Neuronal stem cell (in vitro differentiated cells): ENCODE measurements around the gene CHRNB4.
"Not testable (repeated sequence)": the region's sequence is repeated elsewhere in the genome, so short reads cannot be mapped to it uniquely, and the experiment has no call there.

Source experiments
- DNase-seq: peaks from one replicate; pipeline ENCODE4 v3.0.0-alpha.2; 2013; ENCODE audit warnings: low spot score
- H2AFZ ChIP-seq: one replicate; pipeline ENCODE4 v1.6.1; 2013; ENCODE audit warnings: mild to moderate bottlenecking, low read length, inconsistent platforms
- H2AK5ac ChIP-seq: 2 replicates; pipeline ENCODE4 v1.6.1; 2013; ENCODE audit warnings: low read depth, mild to moderate bottlenecking, inconsistent platforms, low read length, moderate library complexity, mixed read lengths
- H2BK120ac ChIP-seq: 2 replicates; pipeline ENCODE4 v1.6.1; 2013; ENCODE audit warnings: low read depth, mild to moderate bottlenecking, inconsistent platforms, low read length, moderate library complexity, mixed read lengths
- H2BK12ac ChIP-seq: one replicate; pipeline ENCODE4 v1.6.1; 2013; ENCODE audit warnings: low read length, inconsistent platforms
- H2BK15ac ChIP-seq: 2 replicates; pipeline ENCODE4 v1.6.1; 2013; ENCODE audit warnings: mild to moderate bottlenecking, low read length, inconsistent platforms, mixed read lengths
- H2BK5ac ChIP-seq: one replicate; pipeline ENCODE4 v1.6.1; 2013; ENCODE audit warnings: inconsistent platforms, mild to moderate bottlenecking, low read length, moderate library complexity
- H3K14ac ChIP-seq: one replicate; pipeline ENCODE4 v1.6.1; 2013; ENCODE audit warnings: low read length, inconsistent platforms
- H3K18ac ChIP-seq: 2 replicates; pipeline ENCODE4 v1.6.1; 2013; ENCODE audit warnings: low read length, inconsistent platforms
- H3K23ac ChIP-seq: 2 replicates; pipeline ENCODE4 v1.6.1; 2013; ENCODE audit warnings: low read depth, mild to moderate bottlenecking, mixed read lengths, low read length, inconsistent platforms; ENCODE audit not compliant: poor library complexity
- H3K27ac ChIP-seq: replicated peaks from 3 replicates; pipeline ENCODE4 v1.5.1; 2013; ENCODE audit warnings: low read length, inconsistent platforms
- H3K27me3 ChIP-seq, 3 experiments: 2 replicates each; pipeline ENCODE4 v1.6.1; 2013; ENCODE audit warnings: low read length in 3 of 3, mild to moderate bottlenecking in 2 of 3, inconsistent platforms in 1 of 3, low read depth in 1 of 3, mixed read lengths in 1 of 3, moderate library complexity in 1 of 3; ENCODE audit not compliant: control insufficient read depth in 3 of 3, insufficient read depth in 3 of 3
- H3K36me3 ChIP-seq, 2 donors: replicated peaks in 1 of 2; 2 replicates each; pipeline ENCODE4 v1.6.1; 2013; ENCODE audit warnings: low read length in 2 of 2; ENCODE audit not compliant: control insufficient read depth in 2 of 2, insufficient read depth in 2 of 2
- H3K4ac ChIP-seq: 2 replicates; pipeline ENCODE4 v1.6.1; 2013; ENCODE audit warnings: inconsistent platforms, mild to moderate bottlenecking, low read length, moderate library complexity
- H3K4me1 ChIP-seq, 2 donors: 1 replicate in 1 of 2; 2 replicates in 1 of 2; pipeline ENCODE4 v1.6.1; 2013; ENCODE audit warnings: low read length in 2 of 2, low read depth in 1 of 2; ENCODE audit not compliant: control insufficient read depth in 2 of 2, insufficient read depth in 1 of 2
- H3K4me2 ChIP-seq: one replicate; pipeline ENCODE4 v1.6.1; 2013; ENCODE audit warnings: mild to moderate bottlenecking, low read length, inconsistent platforms; ENCODE audit not compliant: insufficient read depth, poor library complexity, severe bottlenecking
- H3K4me3 ChIP-seq, 2 donors: 2 replicates each; pipeline ENCODE4 v1.5.1; 2013; ENCODE audit warnings: low read length in 2 of 2, mild to moderate bottlenecking in 2 of 2, inconsistent platforms in 1 of 2, moderate library complexity in 1 of 2
- H3K79me1 ChIP-seq: one replicate; pipeline ENCODE4 v1.6.1; 2013; ENCODE audit warnings: low read depth, mild to moderate bottlenecking, inconsistent platforms, low read length, moderate library complexity
- H3K9ac ChIP-seq: one replicate; pipeline ENCODE4 v1.6.1; 2013; ENCODE audit warnings: mild to moderate bottlenecking, low read depth, low read length, inconsistent platforms; ENCODE audit not compliant: poor library complexity
- H3K9me3 ChIP-seq, 2 donors: replicated peaks in 1 of 2; 2 replicates each; pipeline versions ENCODE3 to v1.6.1; 2013; ENCODE audit warnings: low read length in 2 of 2, mild to moderate bottlenecking in 2 of 2, inconsistent platforms in 1 of 2, low read depth in 1 of 2, mixed read lengths in 1 of 2, moderate library complexity in 1 of 2; ENCODE audit not compliant: control insufficient read depth in 2 of 2, insufficient read depth in 1 of 2
- H4K8ac ChIP-seq: one replicate; pipeline ENCODE4 v1.6.1; 2013; ENCODE audit warnings: low read depth, mild to moderate bottlenecking, inconsistent platforms, low read length, moderate library complexity
- H4K91ac ChIP-seq: one replicate; pipeline ENCODE4 v1.6.1; 2013; ENCODE audit warnings: low read length, low read depth, mild to moderate bottlenecking, inconsistent platforms; ENCODE audit not compliant: poor library complexity
- WGBS, 2 donors: extraction: QIAGEN DNeasy Blood & Tissue Kit; methylation state at CpG; one replicate each; pipeline ENCODE4 v1.1.7; 2013; ENCODE audit warnings: missing lambda C conversion rate in 2 of 2, mixed read lengths in 1 of 2; ENCODE audit not compliant: insufficient read length in 2 of 2, insufficient replicate concordance in 1 of 2; ENCODE audit errors: extremely low coverage in 2 of 2; 5-methylcytosine and 5-hydroxymethylcytosine counted together

CHRNB4 gene

GRCh38 chr15:78685159-78685921 lies 44.3 kb upstream of the CHRNB4 start:
- H3K79me1 ChIP-seq = no peaks in the 10 kb centered on the region
- H3K14ac ChIP-seq = no peak overlapping the region
- H2BK120ac ChIP-seq = no peak overlapping the region
- H2BK12ac ChIP-seq = no peak overlapping the region
- peaks cover 0 to 5% (median 0%) of the 10 kb centered on the region in 3 experiments for H3K27me3 ChIP-seq
- no peak overlapping the region for H4K8ac ChIP-seq
- H3K9me3 ChIP-seq = no peaks in the 10 kb centered on the region
- no peak overlapping the region for H2AK5ac ChIP-seq
- H3K23ac ChIP-seq = no peak overlapping the region
- no CpG with 5 or more reads among the region's 8 CpGs for WGBS, 2 donors
- no peak overlapping the region for H2BK15ac ChIP-seq
- H4K91ac ChIP-seq = no peak overlapping the region
- no peaks in the 10 kb centered on the region for H3K36me3 ChIP-seq
- no peak overlapping the region for H3K4me2 ChIP-seq
- H2BK5ac ChIP-seq = no peak overlapping the region
- H3K4ac ChIP-seq = no peak overlapping the region
- no peak overlapping the region for H3K18ac ChIP-seq
- H3K4me1 ChIP-seq = peaks cover 2 to 12% of the 10 kb centered on the region in 2 donors
- H3K9ac ChIP-seq = no peak overlapping the region
- H3K4me3 ChIP-seq = no peak overlapping the region
- peak overlapping the region; percentile 66 for H2AFZ ChIP-seq
- no peak overlapping the region for H3K27ac ChIP-seq
- DNase-seq = no peak

DNA sequence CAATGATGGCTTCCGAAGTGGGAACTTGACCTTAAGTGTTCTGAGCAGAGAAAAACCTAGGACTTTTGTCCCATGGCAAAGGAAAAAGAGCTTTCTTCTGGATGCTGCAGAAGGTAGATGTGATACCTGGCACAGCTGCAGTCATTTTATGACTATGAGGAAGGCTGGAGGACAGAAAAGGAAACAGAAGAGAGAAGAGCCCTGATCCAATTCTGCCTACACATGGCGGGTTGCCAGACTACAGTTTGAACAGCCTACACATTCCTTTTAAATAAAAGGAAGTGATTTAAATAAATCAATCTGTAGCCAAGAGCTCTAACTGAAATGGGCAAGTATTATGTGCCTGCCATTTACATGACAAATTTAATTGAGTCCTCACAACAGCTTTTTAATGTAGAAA lies 43.6 kb upstream of the CHRNB4 start:
- H3K4me2 ChIP-seq = no peak overlapping the region
- no peak overlapping the region for H2BK5ac ChIP-seq
- no peak overlapping the region for H3K4ac ChIP-seq
- H2AK5ac ChIP-seq = no peak overlapping the region
- no peak overlapping the region for H3K14ac ChIP-seq
- H3K79me1 ChIP-seq = no peaks in the 10 kb centered on the region
- no peak overlapping the region for H2BK120ac ChIP-seq
- H2AFZ ChIP-seq = no peak overlapping the region
- no peak for DNase-seq
- H3K36me3 ChIP-seq = no peaks in the 10 kb centered on the region
- H3K4me1 ChIP-seq = peaks cover 2 to 12% of the 10 kb centered on the region in 2 donors
- H3K9me3 ChIP-seq = no peaks in the 10 kb centered on the region
- no peak overlapping the region for H2BK15ac ChIP-seq
- H4K91ac ChIP-seq = no peak overlapping the region
- H2BK12ac ChIP-seq = no peak overlapping the region
- no peak overlapping the region for H3K4me3 ChIP-seq
- H3K23ac ChIP-seq = no peak overlapping the region
- no peak overlapping the region for H4K8ac ChIP-seq
- no CpG with 5 or more reads among the region's 2 CpGs for WGBS, 2 donors
- no peak overlapping the region for H3K27ac ChIP-seq
- peaks cover 0 to 5% (median 0%) of the 10 kb centered on the region in 3 experiments for H3K27me3 ChIP-seq
- no peak overlapping the region for H3K9ac ChIP-seq
- no peak overlapping the region for H3K18ac ChIP-seq

- H3K9ac ChIP-seq, H3K14ac ChIP-seq, H3K9me3 ChIP-seq, H3K23ac ChIP-seq, H3K18ac ChIP-seq, H2BK15ac ChIP-seq, H2AFZ ChIP-seq, H3K4me2 ChIP-seq, DNase-seq, H3K4ac ChIP-seq, H2BK120ac ChIP-seq, H3K36me3 ChIP-seq, H4K8ac ChIP-seq, H3K4me3 ChIP-seq, H4K91ac ChIP-seq, H3K27ac ChIP-seq, H2AK5ac ChIP-seq, H2BK12ac ChIP-seq, H3K79me1 ChIP-seq, H2BK5ac ChIP-seq: not testable (repeated sequence)
- no CpG with 5 or more reads among the region's 8 CpGs for WGBS, 2 donors
- peaks cover 0 to 10% (median 0%) of the 10 kb centered on the region in 3 experiments for H3K27me3 ChIP-seq
- peaks cover 2 to 12% of the 10 kb centered on the region in 2 donors for H3K4me1 ChIP-seq
Measured at GRCh38 chr15:78683599-78683998, 42.6 kb upstream of the CHRNB4 start.

GRCh38 chr15:78682693-78683410 lies 41.8 kb upstream of the CHRNB4 start:
- Histone ChIP-seq H2AFZ (no peak overlapping the region), H3K23ac (no peak overlapping the region), H3K4me1 (peaks cover 2 to 12% of the 10 kb centered on the region in 2 donors), H3K4ac (no peak overlapping the region), H2BK12ac (no peak overlapping the region), H3K27ac (no peak overlapping the region), H3K79me1 (no peaks in the 10 kb centered on the region), H3K4me2 (no peak overlapping the region), H3K27me3 (peaks cover 0 to 10% (median 0%) of the 10 kb centered on the region in 3 experiments), H2BK120ac (no peak overlapping the region), H3K4me3 (no peak overlapping the region), H3K9ac (no peak overlapping the region), H2BK15ac (no peak overlapping the region), H3K14ac (no peak overlapping the region), H2BK5ac (no peak overlapping the region), H2AK5ac (peak overlapping the region; percentile 51), H4K8ac (no peak overlapping the region), H3K36me3 (no peaks in the 10 kb centered on the region), H4K91ac (no peak overlapping the region), H3K9me3 (no peaks in the 10 kb centered on the region), H3K18ac (peak overlapping the region; percentile 44)
- no peak for DNase-seq
- no CpG with 5 or more reads among the region's 12 CpGs for WGBS, 2 donors
